Measurements from ENCODE around the gene PTGDR.

PTGDR gene

GRCh38 chr14:52266179-52266578, 1.3 kb upstream of the PTGDR start:
- DNase-seq: no peak

- DNase-seq: no peak
Measured at GRCh38 chr14:52266782-52267181, 716 bp upstream of the PTGDR start.

- DNase-seq: no peak
Measured at GRCh38 chr14:52268279-52269061, 972 bp downstream of the PTGDR start.

- DNase-seq: no peak
Measured at GRCh38 chr14:52269100-52269499, 1.6 kb downstream of the PTGDR start.

GRCh38 chr14:52269982-52270381, 2.5 kb downstream of the PTGDR start:
- no peak for DNase-seq

- no peak for DNase-seq
Measured at GRCh38 chr14:52271538-52271937, 4.0 kb downstream of the PTGDR start.

- DNase-seq: no peak
Measured at GRCh38 chr14:52272375-52272774, 4.9 kb downstream of the PTGDR start.

- DNase-seq: no peak
Measured at GRCh38 chr14:52275372-52275771, 7.9 kb downstream of the PTGDR start.

- no peak for DNase-seq
Measured at GRCh38 chr14:52277552-52277951, 10.1 kb downstream of the PTGDR start.

- DNase-seq: no peak
Measured at GRCh38 chr14:52279408-52279807, 11.9 kb downstream of the PTGDR start.

GRCh38 chr14:52283099-52283498, 15.6 kb downstream of the PTGDR start:
- no peak for DNase-seq

GRCh38 chr14:52286661-52287649, 19.5 kb downstream of the PTGDR start:
- no peak for DNase-seq

GRCh38 chr14:52296378-52296777, 28.9 kb downstream of the PTGDR start:
- DNase-seq: no peak

GRCh38 chr14:52298795-52299194, 31.3 kb downstream of the PTGDR start:
- no peak for DNase-seq

GRCh38 chr14:52299692-52300278, 32.3 kb downstream of the PTGDR start:
- no peak for DNase-seq

- DNase-seq: no peak
Measured at GRCh38 chr14:52303236-52303635, 35.7 kb downstream of the PTGDR start.

GRCh38 chr14:52304248-52304904, 36.9 kb downstream of the PTGDR start:
- DNase-seq: no peak

- DNase-seq: no peak
Measured at GRCh38 chr14:52305014-52305413, 37.5 kb downstream of the PTGDR start.

GRCh38 chr14:52307376-52307775, 39.9 kb downstream of the PTGDR start:
- DNase-seq: no peak

- DNase-seq: no peak
Measured at GRCh38 chr14:52307905-52308304, 40.4 kb downstream of the PTGDR start.

GRCh38 chr14:52310541-52310940, 43.0 kb downstream of the PTGDR start:
- no peak for DNase-seq

- peak; percentile 15 for DNase-seq
Measured at GRCh38 chr14:52312931-52313355, 45.4 kb downstream of the PTGDR start.

- DNase-seq: no peak
Measured at GRCh38 chr14:52313462-52313861, 46.0 kb downstream of the PTGDR start.
